Measurements from ENCODE around the gene ADAM10.
A peak's percentile ranks its signal among the peaks of the same experiment; 100 is the strongest.
"Not testable (repeated sequence)": the region's sequence is repeated elsewhere in the genome, so short reads cannot be mapped to it uniquely, and the experiment has no call there.

The ADAM10 gene

GRCh38 chr15:58628206-58628947, 121.1 kb downstream of the ADAM10 start:
- no peak for DNase-seq (ENCODE audit: low read depth, low spot score)
- H3K4me3 ChIP-seq (ENCODE audit: low read length): peak overlapping the region; percentile 46

GRCh38 chr15:58627701-58628100, 121.8 kb downstream of the ADAM10 start:
- no peak for DNase-seq (ENCODE audit: low read depth, low spot score)
- H3K4me3 ChIP-seq (ENCODE audit: low read length): no peak overlapping the region

- H3K4me3 ChIP-seq (ENCODE audit: low read length): no peak overlapping the region
- DNase-seq (ENCODE audit: low read depth, low spot score): no peak
Measured at GRCh38 chr15:58627046-58627445, 122.5 kb downstream of the ADAM10 start.

GRCh38 chr15:58626378-58626777, 123.1 kb downstream of the ADAM10 start:
- DNase-seq (ENCODE audit: low read depth, low spot score): no peak
- no peak overlapping the region for H3K4me3 ChIP-seq (ENCODE audit: low read length)

GRCh38 chr15:58622877-58623276, 126.6 kb downstream of the ADAM10 start:
- H3K4me3 ChIP-seq (ENCODE audit: low read length): no peak overlapping the region
- DNase-seq (ENCODE audit: low read depth, low spot score): no peak

GRCh38 chr15:58620268-58620667, 129.2 kb downstream of the ADAM10 start:
- DNase-seq (ENCODE audit: low read depth, low spot score); H3K4me3 ChIP-seq (ENCODE audit: low read length): not testable (repeated sequence)

GRCh38 chr15:58616171-58616570, 133.3 kb downstream of the ADAM10 start:
- no peak for DNase-seq (ENCODE audit: low read depth, low spot score)
- no peak overlapping the region for H3K4me3 ChIP-seq (ENCODE audit: low read length)

GRCh38 chr15:58611731-58612676, 137.5 kb downstream of the ADAM10 start:
- peak; percentile 62 for DNase-seq (ENCODE audit: low read depth, low spot score)

GRCh38 chr15:58608711-58609110, 140.8 kb downstream of the ADAM10 start:
- DNase-seq (ENCODE audit: low read depth, low spot score): no peak

More at GRCh38 chr15:58611731-58612676, 137.5 kb downstream of the ADAM10 start:
- no peak overlapping the region for H3K4me3 ChIP-seq (ENCODE audit: low read length)

GRCh38 chr15:58608129-58608590, 141.3 kb downstream of the ADAM10 start:
- peak; percentile 93 for DNase-seq (ENCODE audit: low read depth, low spot score)

More at GRCh38 chr15:58608711-58609110, 140.8 kb downstream of the ADAM10 start:
- no peak overlapping the region for H3K4me3 ChIP-seq (ENCODE audit: low read length)

GRCh38 chr15:58606577-58607080, 142.9 kb downstream of the ADAM10 start:
- no peak for DNase-seq (ENCODE audit: low read depth, low spot score)
- H3K4me3 ChIP-seq (ENCODE audit: low read length): no peak overlapping the region

More at GRCh38 chr15:58608129-58608590, 141.3 kb downstream of the ADAM10 start:
- no peak overlapping the region for H3K4me3 ChIP-seq (ENCODE audit: low read length)

- no peak overlapping the region for H3K4me3 ChIP-seq (ENCODE audit: low read length)
- no peak for DNase-seq (ENCODE audit: low read depth, low spot score)
Measured at GRCh38 chr15:58605931-58606530, 143.5 kb downstream of the ADAM10 start.

GRCh38 chr15:58604455-58604923, 145.0 kb downstream of the ADAM10 start:
- DNase-seq (ENCODE audit: low read depth, low spot score): no peak

GRCh38 chr15:58603927-58604326, 145.6 kb downstream of the ADAM10 start:
- H3K4me3 ChIP-seq (ENCODE audit: low read length); DNase-seq (ENCODE audit: low read depth, low spot score): not testable (repeated sequence)

More at GRCh38 chr15:58604455-58604923, 145.0 kb downstream of the ADAM10 start:
- no peak overlapping the region for H3K4me3 ChIP-seq (ENCODE audit: low read length)

GRCh38 chr15:58602823-58603222, 146.7 kb downstream of the ADAM10 start:
- no peak overlapping the region for H3K4me3 ChIP-seq (ENCODE audit: low read length)
- no peak for DNase-seq (ENCODE audit: low read depth, low spot score)

GRCh38 chr15:58598829-58599210, 150.7 kb downstream of the ADAM10 start:
- no peak for DNase-seq (ENCODE audit: low read depth, low spot score)
- no peak overlapping the region for H3K4me3 ChIP-seq (ENCODE audit: low read length)

- no peak for DNase-seq (ENCODE audit: low read depth, low spot score)
- no peak overlapping the region for H3K4me3 ChIP-seq (ENCODE audit: low read length)
Measured at GRCh38 chr15:58597943-58598828, 151.3 kb downstream of the ADAM10 start.

Data from Jurkat, Clone E6-1 (cell line).